Keratinocyte (primary cell): ENCODE measurements around the gene HOXD8. TPM values are rescaled to one million over a fixed set of nuclear protein-coding genes. Genes with fewer than 3 reads are reported as not detected.

Source experiments
- DNase-seq: peaks from one replicate; pipeline ENCODE4 v3.0.0-alpha.2; 2011; ENCODE audit warnings: low read depth, missing footprints, low spot score
- FAIRE-seq: peaks from 2 replicates; lab custom pipeline; 2011; peaks lifted over from hg19 to GRCh38; lab: Jason Lieb, UNC
- H2AFZ ChIP-seq: 2 replicates; pipeline ENCODE4 v1.6.0; 2012; ENCODE audit warnings: low read length, control low read depth, inconsistent platforms; ENCODE audit not compliant: control insufficient read depth
- H3K27ac ChIP-seq: 2 replicates; pipeline ENCODE4 v1.5.1; 2011; ENCODE audit warnings: low read length; ENCODE audit not compliant: control insufficient read depth, insufficient read depth
- H3K27me3 ChIP-seq: 3 replicates; pipeline ENCODE4 v1.6.0; 2011; ENCODE audit warnings: low read length; ENCODE audit not compliant: control insufficient read depth, insufficient read depth; ENCODE audit errors: extremely low read depth
- H3K36me3 ChIP-seq, 2 experiments: 2 replicates in 1 of 2; 3 replicates in 1 of 2; pipeline ENCODE4 v1.5.1; 2011; ENCODE audit warnings: low read length in 2 of 2, mild to moderate bottlenecking in 1 of 2; ENCODE audit not compliant: control insufficient read depth in 2 of 2, insufficient read depth in 2 of 2; ENCODE audit errors: extremely low read depth in 1 of 2
- H3K4me1 ChIP-seq: 3 replicates; pipeline ENCODE4 v1.5.1; 2011; ENCODE audit warnings: low read length; ENCODE audit not compliant: control insufficient read depth, insufficient read depth; ENCODE audit errors: extremely low read depth
- H3K4me2 ChIP-seq: 3 replicates; pipeline ENCODE4 v1.6.0; 2011; ENCODE audit warnings: low read depth, low read length; ENCODE audit not compliant: control insufficient read depth, insufficient read depth; ENCODE audit errors: extremely low read depth
- H3K4me3 ChIP-seq, 3 experiments: fragments of 200-600 bp in 1 of 3; sonication (generic) in 1 of 3; 2 replicates in 2 of 3; 3 replicates in 1 of 3; pipeline ENCODE4 v1.5.1; 2011 to 2016; ENCODE audit warnings: low read length in 3 of 3, mild to moderate bottlenecking in 3 of 3, control low read depth in 2 of 3, inconsistent platforms in 1 of 3, low read depth in 1 of 3, mixed read lengths in 1 of 3, mixed run types in 1 of 3, moderate library complexity in 1 of 3; ENCODE audit not compliant: control insufficient read depth in 2 of 3, insufficient read depth in 2 of 3; ENCODE audit errors: extremely low read depth in 1 of 3
- H3K79me2 ChIP-seq: 2 replicates; pipeline ENCODE4 v1.6.0; 2012; ENCODE audit warnings: low read length; ENCODE audit not compliant: control insufficient read depth, insufficient read depth
- H3K9ac ChIP-seq: 3 replicates; pipeline ENCODE4 v1.6.0; 2011; ENCODE audit warnings: low read length; ENCODE audit not compliant: control insufficient read depth, insufficient read depth; ENCODE audit errors: extremely low read depth
- H3K9me1 ChIP-seq: 3 replicates; pipeline ENCODE4 v1.6.0; 2011; ENCODE audit warnings: low read length; ENCODE audit not compliant: control insufficient read depth, insufficient read depth; ENCODE audit errors: extremely low read depth
- H3K9me3 ChIP-seq: 2 replicates; pipeline ENCODE4 v1.5.1; 2012; ENCODE audit warnings: low read depth, low read length; ENCODE audit not compliant: control insufficient read depth
- H4K20me1 ChIP-seq: 3 replicates; pipeline ENCODE4 v1.6.0; 2011; ENCODE audit warnings: low read length; ENCODE audit not compliant: control insufficient read depth, insufficient read depth; ENCODE audit errors: extremely low read depth
- CTCF ChIP-seq, 3 experiments: IDR thresholded peaks in 1 of 3; conservative IDR thresholded peaks in 1 of 3; optimal IDR thresholded peaks in 1 of 3; 2 replicates in 2 of 3; 3 replicates in 1 of 3; pipeline versions ENCODE3 to v1.5.1; 2011; ENCODE audit warnings: low read length in 3 of 3, mild to moderate bottlenecking in 3 of 3, moderate library complexity in 2 of 3, control low read depth in 1 of 3, inconsistent platforms in 1 of 3; ENCODE audit not compliant: insufficient read depth in 2 of 3; ENCODE audit errors: extremely low read depth in 1 of 3
- EZH2 ChIP-seq: IDR thresholded peaks from one replicate; pipeline ENCODE4 v1.6.1; 2012; ENCODE audit warnings: inconsistent platforms, mild to moderate bottlenecking, low read length, moderate library complexity
- dilution Hi-C: fragments of 300-500 bp; cut with MboI; formaldehyde crosslinking; loops from one replicate; pipeline ENCODE4 v1.7.0; 2020; ENCODE audit warnings: low sequenced_read_pairs; ENCODE audit not compliant: extremely low pct_ligation_motif_present
- polyA plus RNA-seq, 5 experiments: library from polyadenylated mRNA; depleted of rRNA in 3 of 5; stranded (reverse) in 3 of 5; stranded (forward) in 1 of 5; unstranded in 1 of 5; fragments of >200 nt; gene quantifications; 1 replicate in 1 of 5; 2 replicates in 3 of 5; 3 replicates in 1 of 5; pipeline versions ENCODE4 v1.2.1 to v1.2.3, GENCODE V29; 2011 to 2012; ENCODE audit warnings: missing spikeins in 2 of 5, low read depth in 1 of 5, low replicate concordance in 1 of 5

The HOXD8 gene
- polyA plus RNA-seq, 1 donor (not counting 4 experiments of a cell fraction or from before 2014, with no cell fraction given): not detected

- Histone ChIP-seq H3K4me3 (no peak overlapping the region), H3K9me1 (no peaks in the 10 kb centered on the region), H3K79me2 (no peaks in the 10 kb centered on the region), H4K20me1 (peaks cover 2% of the 10 kb centered on the region), H3K4me2 (no peak overlapping the region), H3K9me3 (peaks cover 4% of the 10 kb centered on the region), H3K36me3 (no peaks in the 10 kb centered on the region), H2AFZ (no peak overlapping the region), H3K27ac (no peak overlapping the region), H3K27me3 (peaks cover 97% of the 10 kb centered on the region), H3K4me1 (no peaks in the 10 kb centered on the region), H3K9ac (no peak overlapping the region)
- DNase-seq (no peak), FAIRE-seq (no peak)
- dilution Hi-C loops: no loop called here
- TF ChIP-seq EZH2 (peak; percentile 29), CTCF (optimal IDR thresholded peaks at IDR 0.05 in 1 of 3, IDR thresholded peaks at IDR 0.05 in 1 of 3, conservative IDR thresholded peaks at IDR 0.05 in 1 of 3; ENCODE audit: extremely low read depth in 1 of 3, insufficient read depth in 2 of 3, low read length in 3 of 3) (no peak)
Measured at GRCh38 chr2:176112375-176113302, 16.9 kb upstream of the HOXD8 start.

GRCh38 chr2:176114120-176114929 lies 15.2 kb upstream of the HOXD8 start:
- FAIRE-seq: no peak

More at GRCh38 chr2:176114120-176114929, 15.2 kb upstream of the HOXD8 start:
- no peaks in the 10 kb centered on the region for H3K4me1 ChIP-seq
- H3K9ac ChIP-seq: no peak overlapping the region
- peaks cover 98% of the 10 kb centered on the region for H3K27me3 ChIP-seq
- H3K9me3 ChIP-seq: peaks cover 4% of the 10 kb centered on the region
- H3K9me1 ChIP-seq: no peaks in the 10 kb centered on the region
- H4K20me1 ChIP-seq: peaks cover 2% of the 10 kb centered on the region
- DNase-seq: no peak
- H3K79me2 ChIP-seq: no peaks in the 10 kb centered on the region
- no peak overlapping the region for H2AFZ ChIP-seq
- no peak overlapping the region for H3K27ac ChIP-seq
- dilution Hi-C loops: no loop called here
- H3K36me3 ChIP-seq: no peaks in the 10 kb centered on the region
- no peak overlapping the region for H3K4me2 ChIP-seq
- no peak overlapping the region for H3K4me3 ChIP-seq
- no peak for TF ChIP-seq CTCF (optimal IDR thresholded peaks at IDR 0.05 in 1 of 3, IDR thresholded peaks at IDR 0.05 in 1 of 3, conservative IDR thresholded peaks at IDR 0.05 in 1 of 3; ENCODE audit: extremely low read depth in 1 of 3, insufficient read depth in 2 of 3, low read length in 3 of 3)
- TF ChIP-seq EZH2: peak; percentile 25
